ENCODE measurements around the gene ADAM17. TPM values are rescaled to one million over a fixed set of nuclear protein-coding genes. Genes with fewer than 3 reads are reported as not detected.

ADAM17 gene
- total RNA-seq, 4 donors from 2014 or later: 25.1 to 73.1 (median 44.1) TPM

DNA sequence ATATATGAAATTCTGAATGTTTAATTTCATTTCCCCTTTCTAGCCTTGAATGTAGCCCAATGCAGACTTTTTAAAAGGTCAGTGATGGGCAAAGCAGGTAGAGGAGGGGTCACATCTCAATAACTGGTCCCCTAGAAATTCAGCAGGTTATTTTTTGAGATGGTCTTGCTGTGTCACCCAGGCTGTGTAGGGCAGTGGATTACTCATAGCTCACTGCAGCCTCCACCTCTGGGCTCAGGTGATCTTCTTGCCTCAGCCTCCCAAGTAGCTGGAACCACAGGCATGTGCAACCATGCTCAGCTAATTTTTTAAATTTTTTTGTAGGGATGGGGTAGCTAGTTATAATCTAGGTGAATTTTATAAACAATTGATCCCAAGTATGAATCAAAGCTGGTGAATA is 72.5 kb downstream of the ADAM17 start:
- DNase-seq (ENCODE audit: low spot score): no peak
- TF ChIP-seq, protein P1, sequence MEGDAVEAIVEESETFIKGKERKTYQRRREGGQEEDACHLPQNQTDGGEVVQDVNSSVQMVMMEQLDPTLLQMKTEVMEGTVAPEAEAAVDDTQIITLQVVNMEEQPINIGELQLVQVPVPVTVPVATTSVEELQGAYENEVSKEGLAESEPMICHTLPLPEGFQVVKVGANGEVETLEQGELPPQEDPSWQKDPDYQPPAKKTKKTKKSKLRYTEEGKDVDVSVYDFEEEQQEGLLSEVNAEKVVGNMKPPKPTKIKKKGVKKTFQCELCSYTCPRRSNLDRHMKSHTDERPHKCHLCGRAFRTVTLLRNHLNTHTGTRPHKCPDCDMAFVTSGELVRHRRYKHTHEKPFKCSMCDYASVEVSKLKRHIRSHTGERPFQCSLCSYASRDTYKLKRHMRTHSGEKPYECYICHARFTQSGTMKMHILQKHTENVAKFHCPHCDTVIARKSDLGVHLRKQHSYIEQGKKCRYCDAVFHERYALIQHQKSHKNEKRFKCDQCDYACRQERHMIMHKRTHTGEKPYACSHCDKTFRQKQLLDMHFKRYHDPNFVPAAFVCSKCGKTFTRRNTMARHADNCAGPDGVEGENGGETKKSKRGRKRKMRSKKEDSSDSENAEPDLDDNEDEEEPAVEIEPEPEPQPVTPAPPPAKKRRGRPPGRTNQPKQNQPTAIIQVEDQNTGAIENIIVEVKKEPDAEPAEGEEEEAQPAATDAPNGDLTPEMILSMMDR (IDR thresholded peaks at IDR 0.05): no peak
- no peak for ATAC-seq (ENCODE audit: low FRiP score)

DNA sequence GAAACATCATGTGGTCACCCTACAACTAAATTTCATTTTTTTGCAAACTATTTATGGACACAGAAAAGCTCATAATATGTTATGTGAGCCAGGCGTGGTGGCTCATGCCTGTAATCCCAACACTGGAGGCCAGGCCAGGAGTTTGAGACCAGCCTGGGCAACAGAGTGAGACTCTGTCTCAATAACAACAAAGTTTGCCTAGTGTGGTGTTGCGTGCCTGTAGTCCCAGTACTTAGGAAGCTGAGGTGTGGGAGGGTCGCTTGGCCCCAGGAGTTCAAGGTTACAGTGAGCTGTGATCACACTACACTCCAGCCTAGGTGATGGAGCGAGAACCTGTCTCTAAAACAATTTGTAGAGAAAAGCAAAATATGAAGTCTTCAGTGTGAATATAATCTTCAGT is 75.5 kb downstream of the ADAM17 start:
- TF ChIP-seq, protein P1 (IDR thresholded peaks at IDR 0.05): no peak
- no peak for ATAC-seq (ENCODE audit: low FRiP score)
- no peak for DNase-seq (ENCODE audit: low spot score)

DNA sequence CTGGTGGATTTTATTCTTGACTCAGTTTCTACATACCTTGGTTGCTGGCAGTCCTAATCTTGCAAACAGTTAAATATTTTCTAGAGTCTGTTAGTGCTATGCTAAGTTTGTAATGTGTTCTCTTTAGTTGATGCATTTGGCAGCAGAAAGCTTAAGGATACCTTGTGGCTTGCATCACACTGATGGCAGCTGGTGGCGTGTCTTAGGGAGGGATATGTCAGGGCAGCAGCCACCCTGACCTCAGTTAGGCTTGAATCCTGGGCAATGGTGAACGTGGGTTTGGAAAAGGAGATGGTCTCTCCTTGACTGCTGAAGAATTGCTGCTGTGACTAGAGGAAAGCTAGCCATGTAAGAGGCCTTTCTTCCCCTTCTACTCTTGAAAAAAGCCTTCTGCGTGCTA is 77.1 kb downstream of the ADAM17 start:
- TF ChIP-seq, protein P1 (IDR thresholded peaks at IDR 0.05): no peak
- DNase-seq (ENCODE audit: low spot score) (no peak), ATAC-seq (ENCODE audit: low FRiP score) (no peak)

DNA sequence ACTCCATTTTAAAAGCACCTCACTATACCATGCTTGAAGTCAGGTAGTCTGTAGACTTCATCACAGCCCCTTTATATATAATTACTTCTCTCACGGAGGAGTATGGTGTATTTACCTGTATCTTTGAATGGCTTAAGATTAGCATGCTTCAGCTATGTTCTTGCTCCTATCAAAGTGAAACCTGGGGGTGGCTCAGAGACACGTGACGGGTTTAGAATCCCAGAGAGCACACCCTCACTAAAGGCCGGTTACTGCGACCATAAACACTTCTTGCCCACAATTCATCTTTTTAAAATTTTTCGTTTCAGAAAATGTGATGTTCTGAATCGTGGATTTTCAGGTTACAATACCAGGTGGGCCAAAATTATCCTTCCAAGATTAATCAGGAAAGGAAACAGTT is 77.7 kb downstream of the ADAM17 start:
- DNase-seq (ENCODE audit: low spot score) (no peak), ATAC-seq (ENCODE audit: low FRiP score) (no peak)
- TF ChIP-seq, protein P1 (IDR thresholded peaks at IDR 0.05): no peak

DNA sequence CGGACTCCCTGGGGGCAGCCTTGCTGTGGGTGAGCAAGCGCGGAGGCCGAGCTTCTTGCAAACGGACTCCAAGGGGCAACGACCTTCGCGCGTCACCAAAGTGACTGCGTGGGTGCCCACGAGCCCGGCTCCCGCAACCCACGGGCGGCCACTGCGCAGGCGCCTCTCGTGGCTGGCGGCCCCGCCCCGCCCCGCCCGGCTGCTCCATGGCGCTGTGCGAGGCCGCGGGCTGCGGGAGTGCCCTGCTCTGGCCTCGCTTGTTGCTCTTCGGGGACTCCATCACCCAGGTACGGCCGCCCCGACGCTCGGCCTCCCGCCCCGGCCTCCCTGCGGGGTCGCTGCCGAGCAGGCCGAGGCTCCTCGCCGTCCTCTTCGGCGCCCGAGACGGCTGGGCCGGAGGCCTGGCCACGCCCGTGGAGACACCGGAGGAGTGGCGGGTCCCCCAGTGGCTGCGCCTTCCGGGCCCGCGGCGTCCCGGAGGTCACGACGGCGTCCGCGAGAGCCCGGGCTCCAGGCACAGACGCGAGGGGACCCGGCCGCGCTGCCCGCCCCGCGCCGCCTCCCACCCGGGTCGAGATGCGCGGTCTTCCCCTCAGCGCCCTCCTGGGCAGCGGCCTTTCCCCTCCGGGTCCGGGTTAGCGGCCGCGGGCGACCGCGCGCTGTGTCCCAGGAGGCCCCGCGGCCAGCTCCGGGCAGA is 81.1 kb downstream of the ADAM17 start, which contains the start of gene IAH1:
Gene IAH1 (plus strand): TSS at position 191 of the 697 bp plus-strand sequence. CDS start 16 bp downstream, at position 207.
- DNase-seq (ENCODE audit: low spot score): no peak
- peak; percentile 80 for ATAC-seq (ENCODE audit: low FRiP score)
- TF ChIP-seq, protein P1 (IDR thresholded peaks at IDR 0.05): no peak

DNA sequence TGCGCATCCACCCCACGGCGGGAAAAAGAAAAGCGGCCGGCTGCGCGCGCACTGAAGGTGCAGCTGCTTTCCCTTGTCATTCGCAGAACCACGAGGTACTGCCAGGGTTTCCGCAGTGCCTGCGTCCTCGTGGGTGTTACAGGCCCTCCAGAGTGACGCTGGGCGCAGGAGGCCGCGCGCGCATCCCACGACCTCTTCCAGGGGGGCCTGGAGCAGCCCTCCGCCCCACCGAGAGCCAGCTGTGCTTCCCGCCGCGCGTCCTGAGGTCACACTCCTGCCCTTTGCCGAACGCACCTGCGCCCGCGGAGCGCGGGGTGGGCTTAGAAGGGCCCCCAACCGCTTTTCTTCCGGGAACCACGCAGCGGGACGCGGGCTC is 81.7 kb downstream of the ADAM17 start:
- TF ChIP-seq, protein P1 (IDR thresholded peaks at IDR 0.05): no peak
- ATAC-seq (ENCODE audit: low FRiP score) (peak; percentile 50), DNase-seq (ENCODE audit: low spot score) (peak; percentile 30)

DNA sequence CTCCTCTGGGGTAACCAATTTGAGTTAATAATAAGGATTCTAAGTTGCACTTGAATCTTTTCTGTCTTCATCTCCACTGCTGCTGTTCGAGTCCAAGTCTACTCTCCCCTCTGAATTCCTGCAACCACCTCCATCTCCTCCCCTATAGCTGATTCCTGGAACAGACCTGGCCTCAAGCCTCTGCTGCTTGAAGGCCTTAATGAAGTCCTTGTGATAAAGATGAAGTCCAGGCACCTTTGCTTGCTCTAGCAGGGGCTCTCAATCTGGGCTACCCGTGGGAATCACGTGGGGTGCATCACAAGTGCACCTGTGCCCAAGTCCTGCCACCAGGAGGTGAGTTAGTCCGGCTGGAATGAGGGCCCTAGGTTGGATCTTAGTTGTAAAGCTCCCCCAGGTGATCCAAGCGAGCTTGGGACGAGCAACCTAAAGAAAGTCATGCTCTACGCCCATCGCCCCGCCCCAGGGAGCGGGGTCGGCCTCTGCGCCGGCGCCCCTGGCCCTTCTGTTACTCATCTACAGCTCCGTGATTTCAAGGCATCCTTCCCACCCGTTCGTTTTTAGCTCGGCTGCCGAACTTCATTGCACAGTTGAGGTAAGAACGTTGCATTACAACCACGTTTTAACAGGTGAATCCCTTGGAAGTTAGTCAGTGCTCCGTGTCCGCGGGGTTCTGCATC is 82.2 kb downstream of the ADAM17 start:
- DNase-seq (ENCODE audit: low spot score) (no peak), ATAC-seq (ENCODE audit: low FRiP score) (no peak)
- TF ChIP-seq, protein P1 (IDR thresholded peaks at IDR 0.05): no peak
